Ishikawa (cell line): Measurements from ENCODE around the gene WDR54.

Source experiments
- CEBPB ChIP-seq: IDR thresholded peaks from 2 replicates; pipeline ENCODE4 v1.6.1; 2012
- CREB1 ChIP-seq: IDR thresholded peaks from 2 replicates; pipeline ENCODE4 v1.6.1; 2012; ENCODE audit warnings: low read depth
- EGR1 ChIP-seq: IDR thresholded peaks from 2 replicates; pipeline ENCODE4 v1.6.1; 2012
- EP300 ChIP-seq: IDR thresholded peaks from 2 replicates; pipeline ENCODE4 v1.6.1; 2012; ENCODE audit warnings: borderline replicate concordance
- FOXM1 ChIP-seq: IDR thresholded peaks from 2 replicates; pipeline ENCODE4 v1.6.1; 2012; ENCODE audit warnings: low read depth, borderline replicate concordance
- NFIC ChIP-seq: IDR thresholded peaks from 2 replicates; pipeline ENCODE4 v1.6.1; 2012
- RAD21 ChIP-seq: IDR thresholded peaks from 2 replicates; pipeline ENCODE4 v1.6.1; 2012; ENCODE audit warnings: low read depth
- TAF1 ChIP-seq: IDR thresholded peaks from 2 replicates; pipeline ENCODE4 v1.6.1; 2012; ENCODE audit warnings: low read depth, mild to moderate bottlenecking
- TCF12 ChIP-seq: IDR thresholded peaks from 2 replicates; pipeline ENCODE4 v1.6.1; 2012; ENCODE audit warnings: low read depth
- TEAD4 ChIP-seq: IDR thresholded peaks from 2 replicates; pipeline ENCODE4 v1.6.1; 2012
- YY1 ChIP-seq: IDR thresholded peaks from 2 replicates; pipeline ENCODE4 v1.6.1; 2012; ENCODE audit warnings: low read depth
- ZBTB7A ChIP-seq: IDR thresholded peaks from 2 replicates; pipeline ENCODE4 v1.6.1; 2012; ENCODE audit warnings: low read depth
- TF ChIP-seq, protein P1 (sequence below): IDR thresholded peaks from 2 replicates; pipeline ENCODE4 v1.6.1; 2012; ENCODE audit warnings: low read depth, mild to moderate bottlenecking
- TF ChIP-seq, protein P2 (sequence below): IDR thresholded peaks from 2 replicates; pipeline ENCODE4 v1.6.1; 2012
- TF ChIP-seq, protein P3 (sequence below): IDR thresholded peaks from 2 replicates; pipeline ENCODE4 v1.6.1; 2012

WDR54 gene

DNA sequence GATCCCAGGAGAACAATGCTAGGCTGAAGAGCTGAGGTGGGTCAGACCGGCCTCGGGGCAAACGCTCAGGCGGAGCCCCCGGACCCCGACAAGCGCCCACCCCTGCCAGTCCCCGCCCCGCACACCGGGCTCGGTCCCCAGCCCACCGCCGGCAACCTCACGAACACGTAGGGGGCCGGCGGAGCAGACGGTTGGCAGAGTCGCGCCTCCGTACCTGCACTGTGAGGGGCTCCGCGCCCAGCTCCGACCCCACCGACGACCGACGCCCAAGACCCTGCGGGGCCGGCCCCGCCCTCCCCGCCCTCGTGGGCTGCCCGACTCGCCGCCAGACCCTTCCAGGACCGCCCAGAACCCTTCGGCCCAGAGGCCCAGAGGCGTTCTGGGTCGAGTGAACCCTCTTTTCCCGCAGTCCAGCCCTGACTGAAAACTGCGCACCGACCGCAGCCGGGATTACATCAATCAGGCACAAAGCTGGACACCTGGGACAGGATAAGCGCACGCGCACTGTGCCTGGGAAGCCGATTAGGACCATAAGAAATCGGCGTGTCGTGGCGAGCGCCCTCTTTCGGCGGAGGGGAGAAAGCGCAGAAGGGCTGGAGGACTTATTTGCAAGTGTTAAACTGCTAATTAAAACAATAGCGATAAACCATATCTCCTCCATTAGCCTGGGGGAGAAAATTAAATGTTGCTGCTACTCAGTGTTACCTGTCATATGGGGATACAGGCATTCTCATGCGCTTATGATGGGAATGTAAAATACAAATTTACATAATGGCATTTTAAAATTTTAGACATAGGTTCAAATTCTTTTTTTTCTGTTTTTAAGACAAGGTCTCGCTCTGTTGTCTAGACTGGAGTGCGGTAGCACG lies 29.7 kb upstream of the WDR54 start:
- TF ChIP-seq YY1 (no peak; the same call in 1 of the 2 replicates), FOXM1 (no peak), TEAD4 (no peak), ZBTB7A (peak; percentile 99), TAF1 (peak; percentile 67; the same call in 1 of the 2 replicates), EGR1 (no peak; the same call in 1 of the 2 replicates), RAD21 (peak; percentile 34; the same call in 1 of the 2 replicates), NFIC (no peak)
- TF ChIP-seq, protein P1, sequence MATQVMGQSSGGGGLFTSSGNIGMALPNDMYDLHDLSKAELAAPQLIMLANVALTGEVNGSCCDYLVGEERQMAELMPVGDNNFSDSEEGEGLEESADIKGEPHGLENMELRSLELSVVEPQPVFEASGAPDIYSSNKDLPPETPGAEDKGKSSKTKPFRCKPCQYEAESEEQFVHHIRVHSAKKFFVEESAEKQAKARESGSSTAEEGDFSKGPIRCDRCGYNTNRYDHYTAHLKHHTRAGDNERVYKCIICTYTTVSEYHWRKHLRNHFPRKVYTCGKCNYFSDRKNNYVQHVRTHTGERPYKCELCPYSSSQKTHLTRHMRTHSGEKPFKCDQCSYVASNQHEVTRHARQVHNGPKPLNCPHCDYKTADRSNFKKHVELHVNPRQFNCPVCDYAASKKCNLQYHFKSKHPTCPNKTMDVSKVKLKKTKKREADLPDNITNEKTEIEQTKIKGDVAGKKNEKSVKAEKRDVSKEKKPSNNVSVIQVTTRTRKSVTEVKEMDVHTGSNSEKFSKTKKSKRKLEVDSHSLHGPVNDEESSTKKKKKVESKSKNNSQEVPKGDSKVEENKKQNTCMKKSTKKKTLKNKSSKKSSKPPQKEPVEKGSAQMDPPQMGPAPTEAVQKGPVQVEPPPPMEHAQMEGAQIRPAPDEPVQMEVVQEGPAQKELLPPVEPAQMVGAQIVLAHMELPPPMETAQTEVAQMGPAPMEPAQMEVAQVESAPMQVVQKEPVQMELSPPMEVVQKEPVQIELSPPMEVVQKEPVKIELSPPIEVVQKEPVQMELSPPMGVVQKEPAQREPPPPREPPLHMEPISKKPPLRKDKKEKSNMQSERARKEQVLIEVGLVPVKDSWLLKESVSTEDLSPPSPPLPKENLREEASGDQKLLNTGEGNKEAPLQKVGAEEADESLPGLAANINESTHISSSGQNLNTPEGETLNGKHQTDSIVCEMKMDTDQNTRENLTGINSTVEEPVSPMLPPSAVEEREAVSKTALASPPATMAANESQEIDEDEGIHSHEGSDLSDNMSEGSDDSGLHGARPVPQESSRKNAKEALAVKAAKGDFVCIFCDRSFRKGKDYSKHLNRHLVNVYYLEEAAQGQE: no peak
- TF ChIP-seq, protein P2, sequence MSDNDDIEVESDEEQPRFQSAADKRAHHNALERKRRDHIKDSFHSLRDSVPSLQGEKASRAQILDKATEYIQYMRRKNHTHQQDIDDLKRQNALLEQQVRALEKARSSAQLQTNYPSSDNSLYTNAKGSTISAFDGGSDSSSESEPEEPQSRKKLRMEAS: peak; percentile 78

DNA sequence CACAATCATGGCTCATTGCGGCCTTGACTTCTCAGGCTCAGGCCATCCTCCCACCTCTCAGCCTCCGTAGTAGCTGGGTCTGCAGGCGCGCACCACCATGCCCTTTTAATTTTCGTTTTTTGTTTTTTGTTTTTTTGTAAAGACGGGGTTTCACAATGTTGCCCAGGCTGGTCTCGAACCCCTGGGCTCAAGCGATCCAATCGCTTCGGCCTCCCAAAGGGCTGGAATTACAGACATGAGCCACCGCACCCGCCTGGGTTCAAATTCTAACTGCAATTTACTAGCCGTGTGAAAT lies 29.1 kb upstream of the WDR54 start:
- no peak for TF ChIP-seq TEAD4
- no peak for TF ChIP-seq RAD21
- TF ChIP-seq, protein P3, sequence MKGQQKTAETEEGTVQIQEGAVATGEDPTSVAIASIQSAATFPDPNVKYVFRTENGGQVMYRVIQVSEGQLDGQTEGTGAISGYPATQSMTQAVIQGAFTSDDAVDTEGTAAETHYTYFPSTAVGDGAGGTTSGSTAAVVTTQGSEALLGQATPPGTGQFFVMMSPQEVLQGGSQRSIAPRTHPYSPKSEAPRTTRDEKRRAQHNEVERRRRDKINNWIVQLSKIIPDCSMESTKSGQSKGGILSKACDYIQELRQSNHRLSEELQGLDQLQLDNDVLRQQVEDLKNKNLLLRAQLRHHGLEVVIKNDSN: no peak
- no peak for TF ChIP-seq CREB1
- no peak for TF ChIP-seq NFIC
- TF ChIP-seq EGR1: no peak
- TF ChIP-seq EP300: no peak
- no peak for TF ChIP-seq YY1
- TF ChIP-seq, protein P1: no peak
- TF ChIP-seq, protein P2: no peak
- TF ChIP-seq TAF1: no peak
- no peak for TF ChIP-seq CEBPB
- no peak for TF ChIP-seq TCF12
- TF ChIP-seq ZBTB7A: no peak
- no peak for TF ChIP-seq FOXM1

DNA sequence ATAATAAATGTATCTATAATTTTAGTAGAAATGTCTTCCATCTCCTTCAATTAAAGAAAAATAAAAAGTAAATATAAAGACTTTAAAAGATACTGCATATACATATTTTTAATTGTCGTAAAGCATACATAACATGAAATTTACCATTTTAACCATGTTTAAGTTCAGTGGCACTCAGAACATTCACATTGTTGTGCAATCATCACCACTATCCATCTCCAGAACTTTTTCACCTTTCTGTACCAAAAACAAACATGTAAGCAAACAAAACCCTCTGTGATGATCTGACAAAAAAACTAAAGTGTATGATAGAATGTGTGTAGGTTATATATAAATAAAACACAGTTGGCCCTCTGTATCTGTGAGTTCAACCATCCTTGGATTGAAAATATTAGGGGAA lies 28.0 kb upstream of the WDR54 start:
- no peak for TF ChIP-seq NFIC
- no peak for TF ChIP-seq CREB1
- TF ChIP-seq, protein P3: no peak
- TF ChIP-seq TCF12: no peak
- no peak for TF ChIP-seq YY1
- TF ChIP-seq EGR1: no peak
- TF ChIP-seq RAD21: no peak
- TF ChIP-seq, protein P1: no peak
- no peak for TF ChIP-seq TEAD4
- TF ChIP-seq, protein P2: no peak
- TF ChIP-seq CEBPB: no peak
- no peak for TF ChIP-seq TAF1

DNA sequence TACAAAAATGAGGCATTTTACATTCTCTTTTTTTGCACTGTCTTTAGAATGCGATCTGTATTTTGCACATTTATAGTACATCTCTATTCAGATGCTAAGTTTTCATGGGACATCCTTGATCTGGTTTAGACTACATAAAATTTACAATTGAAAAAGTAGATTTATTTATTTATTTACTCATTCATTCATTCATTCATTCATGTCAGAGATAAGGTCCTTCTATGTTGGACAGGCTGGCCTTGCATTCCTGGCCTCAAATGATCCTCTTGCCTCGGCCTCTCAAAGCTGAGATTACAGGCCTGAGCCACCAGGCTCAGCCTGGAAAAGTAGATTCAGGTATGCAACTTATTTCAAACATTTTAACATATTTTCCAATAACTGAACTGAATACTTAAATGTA lies 25.4 kb upstream of the WDR54 start:
- TF ChIP-seq, protein P2: no peak
- no peak for TF ChIP-seq TEAD4
